ENCODE results near the gene AMPD3. TPM values are rescaled to one million over a fixed set of nuclear protein-coding genes. Genes with fewer than 3 reads are reported as not detected.

AMPD3 gene
- total and polyA plus RNA-seq, 2 of the 13 experiments (the other 11 are each of a cell fraction or from before 2014, with no cell fraction given): 0.33 to 2.3 TPM

DNA sequence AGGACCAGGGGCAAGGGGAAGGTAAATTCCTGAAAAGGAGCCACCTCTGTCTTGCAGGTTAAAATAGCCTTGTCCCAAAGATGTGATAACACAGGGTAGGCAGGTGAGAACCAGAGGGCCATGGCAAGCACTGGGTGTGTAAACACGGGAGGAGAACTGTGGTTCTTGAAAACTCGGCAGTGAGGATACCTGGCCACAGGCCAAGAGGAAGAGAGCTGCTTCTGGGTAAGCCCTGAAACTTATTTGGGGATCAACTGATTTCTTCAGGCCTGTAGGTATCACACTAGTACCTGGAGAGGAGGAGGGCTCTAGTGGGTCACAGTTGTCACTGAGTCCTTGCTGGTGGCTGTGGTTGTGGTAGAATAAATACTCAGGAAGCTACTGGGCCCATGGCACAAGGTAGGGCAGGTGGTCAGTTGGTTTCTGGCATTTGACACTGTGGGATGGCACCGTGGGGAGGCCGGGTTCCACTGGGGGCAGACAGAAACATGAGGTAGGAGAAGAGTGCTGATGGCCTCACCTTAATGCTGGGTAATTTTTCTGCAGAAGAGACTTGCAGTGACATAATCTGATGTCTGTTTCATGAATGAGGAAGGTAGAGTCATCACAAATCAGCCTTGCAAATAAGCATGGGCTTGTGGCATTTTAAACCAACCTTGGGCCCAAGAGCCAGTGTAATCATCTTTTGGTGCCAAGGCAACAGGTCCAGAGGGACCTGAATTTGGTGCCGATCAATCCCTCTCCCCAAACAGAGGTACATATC, 22.0 kb downstream of the AMPD3 start (continued):
- TF ChIP-seq DPF2 (CRISPR knock-in tag; IDR thresholded peaks at IDR 0.05; ENCODE audit: borderline replicate concordance, low read depth): no peak

DNA sequence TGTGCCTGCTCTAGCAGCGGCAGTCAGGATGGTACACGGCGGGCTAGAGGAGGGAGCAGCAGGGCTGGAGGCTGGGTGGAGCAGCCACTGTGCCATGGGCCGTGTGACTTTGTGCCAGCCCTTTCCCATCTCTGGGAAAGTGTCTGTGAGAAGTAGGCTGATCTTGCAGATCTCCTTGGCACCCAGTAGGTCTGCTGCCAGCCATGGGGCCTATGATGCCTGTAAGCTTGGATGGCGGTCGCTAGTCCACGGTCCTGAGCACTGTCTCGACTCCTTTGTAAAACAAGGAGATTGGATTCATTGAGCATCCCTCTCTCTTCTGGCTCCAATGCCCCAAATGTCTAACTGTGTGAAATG, 22.6 kb downstream of the AMPD3 start:
- in situ Hi-C loops (cut with HindIII; ENCODE audit: extremely low pct_ligation_motif_present, low pct_unique_long_range_greater_than_20kb): no loop called here
- H3K36me3 ChIP-seq (replicated peaks in 1 of 2; ENCODE audit: control insufficient read depth in 1 of 2, insufficient read depth in 2 of 2, low read length in 2 of 2): no peaks in the 10 kb centered on the region
- TF ChIP-seq ZMYM3 (CRISPR knock-in tag; IDR thresholded peaks at IDR 0.05) (no peak), ZFP62 (CRISPR knock-in tag; IDR thresholded peaks at IDR 0.05) (no peak), U2AF2 (IDR thresholded peaks at IDR 0.05; ENCODE audit: low read depth, low read length) (no peak), IKZF4 (CRISPR knock-in tag; IDR thresholded peaks at IDR 0.05; ENCODE audit: borderline replicate concordance, low read depth, not compliant biosample characterization) (no peak)
- TF ChIP-seq, protein P1, sequence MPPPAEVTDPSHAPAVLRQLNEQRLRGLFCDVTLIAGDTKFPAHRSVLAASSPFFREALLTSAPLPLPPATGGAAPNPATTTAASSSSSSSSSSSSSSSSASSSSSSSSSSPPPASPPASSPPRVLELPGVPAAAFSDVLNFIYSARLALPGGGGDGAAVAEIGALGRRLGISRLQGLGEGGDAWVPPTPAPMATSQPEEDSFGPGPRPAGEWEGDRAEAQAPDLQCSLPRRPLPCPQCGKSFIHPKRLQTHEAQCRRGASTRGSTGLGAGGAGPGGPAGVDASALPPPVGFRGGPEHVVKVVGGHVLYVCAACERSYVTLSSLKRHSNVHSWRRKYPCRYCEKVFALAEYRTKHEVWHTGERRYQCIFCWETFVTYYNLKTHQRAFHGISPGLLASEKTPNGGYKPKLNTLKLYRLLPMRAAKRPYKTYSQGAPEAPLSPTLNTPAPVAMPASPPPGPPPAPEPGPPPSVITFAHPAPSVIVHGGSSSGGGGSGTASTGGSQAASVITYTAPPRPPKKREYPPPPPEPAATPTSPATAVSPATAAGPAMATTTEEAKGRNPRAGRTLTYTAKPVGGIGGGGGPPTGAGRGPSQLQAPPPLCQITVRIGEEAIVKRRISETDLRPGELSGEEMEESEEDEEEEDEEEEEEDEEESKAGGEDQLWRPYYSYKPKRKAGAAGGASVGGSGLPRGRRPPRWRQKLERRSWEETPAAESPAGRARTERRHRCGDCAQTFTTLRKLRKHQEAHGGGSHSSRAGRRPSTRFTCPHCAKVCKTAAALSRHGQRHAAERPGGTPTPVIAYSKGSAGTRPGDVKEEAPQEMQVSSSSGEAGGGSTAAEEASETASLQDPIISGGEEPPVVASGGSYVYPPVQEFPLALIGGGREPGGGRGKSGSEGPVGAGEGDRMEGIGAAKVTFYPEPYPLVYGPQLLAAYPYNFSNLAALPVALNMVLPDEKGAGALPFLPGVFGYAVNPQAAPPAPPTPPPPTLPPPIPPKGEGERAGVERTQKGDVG (CRISPR knock-in tag; IDR thresholded peaks at IDR 0.05; ENCODE audit: borderline replicate concordance): no peak
- 38% methylated on average over 4 of the region's 8 CpGs for WGBS (ENCODE audit: low lambda C conversion rate)
- H2AFZ ChIP-seq (ENCODE audit: low read length): no peak overlapping the region
- H3K4me3 ChIP-seq (replicated peaks in 1 of 3; ENCODE audit: insufficient read depth in 1 of 3, low read depth in 2 of 3, low read length in 3 of 3): no peak overlapping the region
- intact Hi-C loops (cut with micrococcal nuclease; ENCODE audit: unreplicated experiment): no loop called here
- no peaks in the 10 kb centered on the region for H3K79me2 ChIP-seq (ENCODE audit: insufficient read depth, low read length)
- no TSS peak for BruUV-seq (replicated peaks)
- H3K27me3 ChIP-seq (ENCODE audit: control insufficient read depth in 1 of 2, insufficient read depth in 2 of 2, low read length in 2 of 2): no peaks in the 10 kb centered on the region
- H4K20me1 ChIP-seq (ENCODE audit: insufficient read depth, low read length): no peaks in the 10 kb centered on the region
- ATAC-seq: no peak
- no peaks in the 10 kb centered on the region for H3K4me1 ChIP-seq (ENCODE audit: insufficient read depth, low read length)
- no peak for DNase-seq (ENCODE audit: low spot score)
- H3K9me3 ChIP-seq (ENCODE audit: low read length): no peaks in the 10 kb centered on the region
- no peak for FAIRE-seq
- H3K4me2 ChIP-seq (ENCODE audit: low read depth, low read length): no peak overlapping the region
- ChIA-PET POLR2A (no interaction called here), CTCF (ENCODE audit: low intra/inter-chr PET ratio, low total read pairs) (no interaction called here)
- no peak overlapping the region for H3K9ac ChIP-seq (ENCODE audit: insufficient read depth, low read depth, low read length)
- H3K27ac ChIP-seq (ENCODE audit: extremely low read length, insufficient read depth, low read length): no peak overlapping the region

All from HepG2 (cell line).